H9 (cell line): ENCODE data around the gene FOXO6. TPM values are rescaled to one million over a fixed set of nuclear protein-coding genes. Genes with fewer than 3 reads are reported as not detected.

Source experiments
- DNase-seq: peaks from one replicate; pipeline ENCODE4 v3.0.0-alpha.2; 2017
- H2AFZ ChIP-seq: one replicate; pipeline ENCODE4 v1.6.1; 2013; ENCODE audit warnings: mild to moderate bottlenecking, low read length, control low read depth, moderate library complexity
- H2AK5ac ChIP-seq: 2 replicates; pipeline ENCODE4 v1.6.1; 2013; ENCODE audit warnings: low read length, control low read depth, mixed read lengths; ENCODE audit not compliant: insufficient read length
- H2BK120ac ChIP-seq: one replicate; pipeline ENCODE4 v1.6.1; 2013; ENCODE audit warnings: low read depth, mild to moderate bottlenecking, low read length, control low read depth, inconsistent platforms; ENCODE audit not compliant: poor library complexity, severe bottlenecking
- H2BK12ac ChIP-seq: 2 replicates; pipeline ENCODE4 v1.6.1; 2013; ENCODE audit warnings: low read length, control low read depth, mixed read lengths, low read depth; ENCODE audit not compliant: insufficient read length
- H2BK15ac ChIP-seq: 2 replicates; pipeline ENCODE4 v1.6.1; 2013; ENCODE audit warnings: low read depth, low read length, control low read depth
- H2BK20ac ChIP-seq: one replicate; pipeline ENCODE4 v1.6.1; 2013; ENCODE audit warnings: low read depth, mild to moderate bottlenecking, low read length, control low read depth, inconsistent platforms; ENCODE audit not compliant: poor library complexity, severe bottlenecking
- H2BK5ac ChIP-seq: 2 replicates; pipeline ENCODE4 v1.6.1; 2013; ENCODE audit warnings: low read length, control low read depth, mixed read lengths; ENCODE audit not compliant: insufficient read length
- H3K14ac ChIP-seq: 2 replicates; pipeline ENCODE4 v1.6.1; 2013; ENCODE audit warnings: low read length, control low read depth; ENCODE audit not compliant: insufficient read depth
- H3K18ac ChIP-seq: 2 replicates; pipeline ENCODE4 v1.6.1; 2013; ENCODE audit warnings: low read depth, mild to moderate bottlenecking, mixed read lengths, low read length, control low read depth; ENCODE audit not compliant: insufficient read length
- H3K23ac ChIP-seq: 2 replicates; pipeline ENCODE4 v1.6.1; 2013; ENCODE audit warnings: low read length, control low read depth, mixed read lengths, low read depth; ENCODE audit not compliant: insufficient read length
- H3K23me2 ChIP-seq: 2 replicates; pipeline ENCODE4 v1.6.1; 2013; ENCODE audit warnings: low read depth, mild to moderate bottlenecking, mixed read lengths, low read length, control low read depth; ENCODE audit not compliant: insufficient read length, poor library complexity, severe bottlenecking
- H3K27ac ChIP-seq: 2 replicates; pipeline ENCODE4 v1.5.1; 2013; ENCODE audit warnings: low read length, control low read depth, mixed read lengths, low read depth; ENCODE audit not compliant: insufficient read length
- H3K27me3 ChIP-seq: 2 replicates; pipeline ENCODE4 v1.6.1; 2013; ENCODE audit warnings: low read length, control low read depth, inconsistent platforms; ENCODE audit not compliant: insufficient read depth
- H3K4ac ChIP-seq: 2 replicates; pipeline ENCODE4 v1.6.1; 2013; ENCODE audit warnings: low read depth, mild to moderate bottlenecking, control low read depth, inconsistent platforms, low read length, moderate library complexity
- H3K4me1 ChIP-seq: 2 replicates; pipeline ENCODE4 v1.6.1; 2013; ENCODE audit warnings: low read length, control low read depth, inconsistent platforms; ENCODE audit not compliant: insufficient read depth
- H3K4me2 ChIP-seq: 2 replicates; pipeline ENCODE4 v1.6.1; 2013; ENCODE audit warnings: low read length, control low read depth, mixed read lengths; ENCODE audit not compliant: insufficient read length, insufficient read depth
- H3K56ac ChIP-seq: 2 replicates; pipeline ENCODE4 v1.6.1; 2013; ENCODE audit warnings: low read depth, mild to moderate bottlenecking, mixed read lengths, low read length, control low read depth; ENCODE audit not compliant: insufficient read length
- H3K79me1 ChIP-seq: 2 replicates; pipeline ENCODE4 v1.6.1; 2013; ENCODE audit warnings: low read depth, mild to moderate bottlenecking, moderate library complexity, low read length, control low read depth, inconsistent platforms; ENCODE audit not compliant: insufficient read depth, poor library complexity, severe bottlenecking
- H3K79me2 ChIP-seq: 2 replicates; pipeline ENCODE4 v1.6.1; 2013; ENCODE audit warnings: low read length, control low read depth, inconsistent platforms; ENCODE audit not compliant: insufficient read depth
- H3K9ac ChIP-seq: 2 replicates; pipeline ENCODE4 v1.6.1; 2013; ENCODE audit warnings: low read length, control low read depth, mixed read lengths; ENCODE audit not compliant: insufficient read length; ENCODE audit errors: extremely low read depth
- H3K9me3 ChIP-seq: one replicate; pipeline ENCODE4 v1.6.1; 2013; ENCODE audit warnings: low read depth, low read length, inconsistent platforms; ENCODE audit not compliant: control insufficient read depth
- H3T11ph ChIP-seq: one replicate; pipeline ENCODE4 v1.6.1; 2013; ENCODE audit warnings: mild to moderate bottlenecking, low read length, control low read depth, inconsistent platforms
- H4K20me1 ChIP-seq: one replicate; pipeline ENCODE4 v1.6.1; 2013; ENCODE audit not compliant: control insufficient read depth, insufficient read length, insufficient read depth
- H4K5ac ChIP-seq: 2 replicates; pipeline ENCODE4 v1.6.1; 2013; ENCODE audit warnings: low read depth, mild to moderate bottlenecking, mixed read lengths, low read length, control low read depth; ENCODE audit not compliant: insufficient read length
- H4K8ac ChIP-seq: replicated peaks from 2 replicates; pipeline ENCODE4 v1.6.1; 2013; ENCODE audit warnings: low read length, control low read depth, mixed read lengths, low read depth; ENCODE audit not compliant: insufficient read length
- H4K91ac ChIP-seq: 2 replicates; pipeline ENCODE4 v1.6.1; 2013; ENCODE audit warnings: low read depth, mild to moderate bottlenecking, moderate library complexity, mixed read lengths, low read length, control low read depth; ENCODE audit not compliant: insufficient read length
- H3K27ac Mint-ChIP-seq, 3 experiments: 2 replicates in 2 of 3; 3 replicates in 1 of 3; pipeline ENCODE4 v1.8.0; 2020 to 2021; ENCODE audit warnings: mixed read lengths in 3 of 3, mild to moderate bottlenecking in 1 of 3, moderate library complexity in 1 of 3
- H3K27me3 Mint-ChIP-seq: 2 replicates; pipeline ENCODE4 v1.8.0; 2021; ENCODE audit warnings: low read depth, mild to moderate bottlenecking, moderate library complexity, mixed read lengths
- H3K36me3 Mint-ChIP-seq, 3 experiments: 2 replicates in 2 of 3; 3 replicates in 1 of 3; pipeline ENCODE4 v1.8.0; 2020 to 2021; ENCODE audit warnings: low read depth in 3 of 3, mixed read lengths in 3 of 3; ENCODE audit not compliant: insufficient read depth in 1 of 3
- H3K4me1 Mint-ChIP-seq, 2 experiments: 2 replicates each; pipeline ENCODE4 v1.8.0; 2020; ENCODE audit warnings: mixed read lengths in 2 of 2
- H3K4me3 Mint-ChIP-seq, 2 experiments: 2 replicates in 1 of 2; 3 replicates in 1 of 2; pipeline ENCODE4 v1.8.0; 2020 to 2021; ENCODE audit warnings: mild to moderate bottlenecking in 2 of 2, mixed read lengths in 2 of 2, moderate library complexity in 1 of 2
- H3K9me3 Mint-ChIP-seq, 2 experiments: 2 replicates in 1 of 2; 3 replicates in 1 of 2; pipeline ENCODE4 v1.8.0; 2020; ENCODE audit warnings: mild to moderate bottlenecking in 2 of 2, mixed read lengths in 2 of 2, moderate library complexity in 1 of 2
- WGBS: extraction: QIAGEN DNeasy Blood & Tissue Kit; methylation state at CpG from one replicate; pipeline ENCODE4 v1.1.7; 2013; ENCODE audit warnings: missing lambda C conversion rate, low lambda C conversion rate, mixed read lengths; ENCODE audit not compliant: insufficient read length; ENCODE audit errors: extremely low coverage; 5-methylcytosine and 5-hydroxymethylcytosine counted together
- total RNA-seq: library from RNA; stranded (reverse); gene quantifications from 2 replicates; pipeline ENCODE4 v1.2.1, GENCODE V29; 2021
- TF ChIP-seq, protein P1 (sequence below): fragments of 200-600 bp; sonication (generic); conservative IDR thresholded peaks from 3 replicates; pipeline ENCODE4 v1.8.0; 2021; ENCODE audit warnings: antibody characterized with exemption, mild to moderate bottlenecking

Gene FOXO6
- total RNA-seq, 1 experiment from 2014 or later: 0.83 TPM

GRCh38 chr1:41364442-41365319 is 3.4 kb downstream of the FOXO6 start:
- no peak overlapping the region for H2AK5ac ChIP-seq
- H3K79me2 ChIP-seq: no peaks in the 10 kb centered on the region
- H4K20me1 ChIP-seq: no peaks in the 10 kb centered on the region
- H2BK120ac ChIP-seq: no peak overlapping the region
- no peaks in the 10 kb centered on the region for H3K79me1 ChIP-seq
- no peak overlapping the region for H2BK20ac ChIP-seq
- no peak overlapping the region for H4K8ac ChIP-seq
- no peak overlapping the region for H3T11ph ChIP-seq
- H3K4me2 ChIP-seq: no peak overlapping the region
- Mint-ChIP-seq H3K27ac (peak overlapping the region in 1 of 3 experiments; percentile 25; a peak in 1 of 7 replicates), H3K4me3 (peak overlapping the region in 1 of 2 experiments; percentile 15; a peak in 1 of 5 replicates), H3K27me3 (peaks cover 77% of the 10 kb centered on the region), H3K9me3 (no peaks in the 10 kb centered on the region), H3K36me3 (no peaks in the 10 kb centered on the region), H3K4me1 (peaks cover 37 to 60% of the 10 kb centered on the region in 2 experiments)
- TF ChIP-seq, protein P1, sequence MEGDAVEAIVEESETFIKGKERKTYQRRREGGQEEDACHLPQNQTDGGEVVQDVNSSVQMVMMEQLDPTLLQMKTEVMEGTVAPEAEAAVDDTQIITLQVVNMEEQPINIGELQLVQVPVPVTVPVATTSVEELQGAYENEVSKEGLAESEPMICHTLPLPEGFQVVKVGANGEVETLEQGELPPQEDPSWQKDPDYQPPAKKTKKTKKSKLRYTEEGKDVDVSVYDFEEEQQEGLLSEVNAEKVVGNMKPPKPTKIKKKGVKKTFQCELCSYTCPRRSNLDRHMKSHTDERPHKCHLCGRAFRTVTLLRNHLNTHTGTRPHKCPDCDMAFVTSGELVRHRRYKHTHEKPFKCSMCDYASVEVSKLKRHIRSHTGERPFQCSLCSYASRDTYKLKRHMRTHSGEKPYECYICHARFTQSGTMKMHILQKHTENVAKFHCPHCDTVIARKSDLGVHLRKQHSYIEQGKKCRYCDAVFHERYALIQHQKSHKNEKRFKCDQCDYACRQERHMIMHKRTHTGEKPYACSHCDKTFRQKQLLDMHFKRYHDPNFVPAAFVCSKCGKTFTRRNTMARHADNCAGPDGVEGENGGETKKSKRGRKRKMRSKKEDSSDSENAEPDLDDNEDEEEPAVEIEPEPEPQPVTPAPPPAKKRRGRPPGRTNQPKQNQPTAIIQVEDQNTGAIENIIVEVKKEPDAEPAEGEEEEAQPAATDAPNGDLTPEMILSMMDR: no peak
- peaks cover 14% of the 10 kb centered on the region for H3K23me2 ChIP-seq
- peaks cover 19% of the 10 kb centered on the region for H3K27me3 ChIP-seq
- no peak overlapping the region for H3K9ac ChIP-seq
- H2AFZ ChIP-seq: no peak overlapping the region
- no peak overlapping the region for H2BK15ac ChIP-seq
- no peak for DNase-seq
- H4K5ac ChIP-seq: no peak overlapping the region
- H3K23ac ChIP-seq: no peak overlapping the region
- no peaks in the 10 kb centered on the region for H3K9me3 ChIP-seq
- H3K56ac ChIP-seq: no peak overlapping the region
- no peak overlapping the region for H3K18ac ChIP-seq
- H2BK5ac ChIP-seq: no peak overlapping the region
- no CpG with 5 or more reads among the region's 10 CpGs for WGBS
- H3K14ac ChIP-seq: no peak overlapping the region; the same call in 1 of the 2 replicates
- no peak overlapping the region for H4K91ac ChIP-seq
- H2BK12ac ChIP-seq: no peak overlapping the region
- H3K27ac ChIP-seq: no peak overlapping the region
- H3K4me1 ChIP-seq: peaks cover 5% of the 10 kb centered on the region
- H3K4ac ChIP-seq: no peak overlapping the region
